SJCRH30 (cell line): ENCODE results near the gene KLF13. TPM values are rescaled to one million over a fixed set of nuclear protein-coding genes. Genes with fewer than 3 reads are reported as not detected.

Experiments used
- DNase-seq, 2 experiments: peaks; one replicate each; pipeline ENCODE4 v3.0.0-alpha.2; 2015 to 2020
- H3K27ac ChIP-seq: fragments of 250-450 bp; sonication (Bioruptor Pico); 2 replicates; pipeline ENCODE4 v1.5.1; 2020; ENCODE audit warnings: mild to moderate bottlenecking, moderate library complexity
- H3K27me3 ChIP-seq: fragments of 250-450 bp; sonication (Bioruptor Pico); 2 replicates; pipeline ENCODE4 v1.5.1; 2020; ENCODE audit warnings: mild to moderate bottlenecking, moderate library complexity
- H3K36me3 ChIP-seq: fragments of 250-450 bp; sonication (Bioruptor Pico); 2 replicates; pipeline ENCODE4 v1.5.1; 2020; ENCODE audit warnings: mild to moderate bottlenecking, moderate library complexity
- H3K4me1 ChIP-seq: fragments of 250-450 bp; sonication (Bioruptor Pico); 2 replicates; pipeline ENCODE4 v1.5.1; 2020; ENCODE audit warnings: mild to moderate bottlenecking, moderate library complexity
- H3K4me3 ChIP-seq: fragments of 250-450 bp; sonication (Bioruptor Pico); 2 replicates; pipeline ENCODE4 v1.5.1; 2020; ENCODE audit warnings: mild to moderate bottlenecking, moderate library complexity
- H3K9me3 ChIP-seq: fragments of 250-450 bp; sonication (Bioruptor Pico); replicated peaks from 2 replicates; pipeline ENCODE4 v1.5.1; 2020; ENCODE audit warnings: mild to moderate bottlenecking, moderate library complexity
- total RNA-seq: library from RNA; depleted of rRNA; stranded (reverse); fragments of >200 nt; shearing (Covaris generic); gene quantifications from 2 replicates; pipeline ENCODE4 v1.2.3, GENCODE V29; 2014

Gene KLF13
- total RNA-seq, 1 experiment from 2014 or later, result 33.1 TPM

DNA sequence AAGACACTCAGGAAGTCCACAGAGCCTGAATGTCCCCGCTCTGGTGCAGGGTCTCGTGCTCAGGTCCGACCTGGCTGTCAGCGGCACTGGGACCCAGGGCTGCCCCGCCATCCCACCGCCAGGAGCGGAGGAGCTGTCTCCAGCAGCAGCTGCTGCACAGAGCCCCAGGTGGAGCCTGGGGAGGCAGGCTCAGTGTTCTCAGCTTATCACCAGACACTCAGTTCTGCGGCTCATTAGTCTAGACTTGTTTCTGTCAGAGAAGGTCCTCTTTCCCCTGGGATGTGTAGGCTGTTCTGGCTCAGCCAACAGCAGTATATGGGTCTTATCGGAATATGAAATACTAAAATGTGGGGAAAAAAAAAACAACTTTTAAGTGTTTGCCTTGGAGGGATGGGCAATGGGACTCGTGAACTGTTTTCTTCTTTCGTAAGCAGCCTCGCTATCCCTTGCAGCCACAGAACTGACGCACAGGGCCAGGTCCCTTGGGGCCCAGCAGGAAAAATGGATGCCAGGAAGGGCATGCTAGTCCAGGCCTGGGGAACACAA, 75.9 kb downstream of the KLF13 start:
- peak overlapping the region; percentile 18; the same call in 1 of the 2 replicates for H3K4me3 ChIP-seq
- peaks cover 27% of the 10 kb centered on the region for H3K4me1 ChIP-seq
- no peaks in the 10 kb centered on the region for H3K36me3 ChIP-seq
- H3K9me3 ChIP-seq, result no peaks in the 10 kb centered on the region
- H3K27me3 ChIP-seq, result no peaks in the 10 kb centered on the region
- H3K27ac ChIP-seq, result peak overlapping the region; percentile 22; the same call in 1 of the 2 replicates
- DNase-seq, result peak; percentile 66 to 78

DNA sequence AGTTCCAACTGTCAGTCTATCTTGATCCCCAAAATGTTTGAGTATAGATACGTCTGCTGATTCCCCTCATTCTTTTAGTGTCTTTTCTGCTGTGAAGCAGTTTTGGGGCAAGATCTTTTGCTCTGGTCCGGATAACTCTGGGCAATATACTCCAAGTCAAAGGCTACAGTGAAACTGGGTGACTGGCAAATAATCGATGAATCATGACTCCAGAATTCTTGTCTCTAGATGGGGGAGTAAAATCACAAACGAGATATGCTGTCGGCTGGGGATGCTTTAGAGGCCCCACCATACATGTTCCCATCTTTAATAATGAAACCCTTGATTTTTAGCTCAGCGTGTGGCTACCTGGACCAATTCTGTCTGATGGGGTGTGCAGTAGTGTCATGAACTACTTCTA, 76.5 kb downstream of the KLF13 start:
- peak overlapping the region; percentile 18; the same call in 1 of the 2 replicates for H3K4me3 ChIP-seq
- H3K9me3 ChIP-seq, result no peaks in the 10 kb centered on the region
- peak overlapping the region; percentile 22; the same call in 1 of the 2 replicates for H3K27ac ChIP-seq
- H3K36me3 ChIP-seq, result no peaks in the 10 kb centered on the region
- H3K27me3 ChIP-seq, result no peaks in the 10 kb centered on the region
- H3K4me1 ChIP-seq, result peaks cover 22% of the 10 kb centered on the region
- no peak for DNase-seq

DNA sequence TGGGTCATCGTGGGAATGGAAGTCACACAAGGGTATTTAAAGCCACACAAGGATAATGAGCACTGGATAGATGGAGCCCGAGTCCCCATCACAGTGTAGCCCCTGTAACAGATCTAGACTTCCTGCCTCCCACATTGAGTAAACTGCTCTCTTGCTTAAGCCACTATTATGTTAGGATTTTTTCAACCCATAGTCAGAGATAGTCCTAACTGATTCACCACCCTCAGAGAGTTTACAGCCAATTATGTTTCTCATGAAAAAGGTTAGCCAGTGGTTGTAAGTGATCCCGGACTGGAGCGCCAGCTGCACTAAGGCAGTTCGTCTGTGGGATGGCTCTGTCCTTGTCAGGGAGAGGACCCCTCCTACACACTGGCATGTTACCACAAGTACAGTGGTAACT, 77.0 kb downstream of the KLF13 start:
- no peak for DNase-seq
- Histone ChIP-seq H3K9me3 (no peaks in the 10 kb centered on the region), H3K27me3 (no peaks in the 10 kb centered on the region), H3K4me1 (peaks cover 17% of the 10 kb centered on the region), H3K4me3 (no peak overlapping the region), H3K36me3 (no peaks in the 10 kb centered on the region), H3K27ac (no peak overlapping the region)

DNA sequence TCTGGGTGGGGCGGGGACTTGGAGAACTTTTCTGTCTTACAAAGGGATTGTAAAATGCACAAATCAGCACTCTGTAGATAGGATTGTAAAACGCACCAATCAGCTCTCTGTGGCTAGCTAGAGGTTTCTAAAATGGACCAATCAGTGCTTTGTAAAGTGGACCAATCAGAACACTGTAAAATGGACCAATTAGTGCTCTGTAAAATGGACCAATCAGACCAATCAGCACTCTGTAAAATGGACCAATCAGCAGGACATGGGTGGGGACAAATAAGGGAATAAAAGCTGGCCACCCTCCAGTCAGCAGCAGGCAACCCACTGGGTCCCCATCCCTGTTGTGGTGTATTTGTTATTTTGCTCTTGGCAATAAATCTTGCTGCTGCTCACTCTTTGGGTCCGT, 77.7 kb downstream of the KLF13 start:
- H3K9me3 ChIP-seq, result no peaks in the 10 kb centered on the region
- no peaks in the 10 kb centered on the region for H3K27me3 ChIP-seq
- DNase-seq, result no peak
- H3K4me3 ChIP-seq, result no peak overlapping the region
- H3K27ac ChIP-seq, result no peak overlapping the region
- H3K4me1 ChIP-seq, result peaks cover 14% of the 10 kb centered on the region
- no peaks in the 10 kb centered on the region for H3K36me3 ChIP-seq

DNA sequence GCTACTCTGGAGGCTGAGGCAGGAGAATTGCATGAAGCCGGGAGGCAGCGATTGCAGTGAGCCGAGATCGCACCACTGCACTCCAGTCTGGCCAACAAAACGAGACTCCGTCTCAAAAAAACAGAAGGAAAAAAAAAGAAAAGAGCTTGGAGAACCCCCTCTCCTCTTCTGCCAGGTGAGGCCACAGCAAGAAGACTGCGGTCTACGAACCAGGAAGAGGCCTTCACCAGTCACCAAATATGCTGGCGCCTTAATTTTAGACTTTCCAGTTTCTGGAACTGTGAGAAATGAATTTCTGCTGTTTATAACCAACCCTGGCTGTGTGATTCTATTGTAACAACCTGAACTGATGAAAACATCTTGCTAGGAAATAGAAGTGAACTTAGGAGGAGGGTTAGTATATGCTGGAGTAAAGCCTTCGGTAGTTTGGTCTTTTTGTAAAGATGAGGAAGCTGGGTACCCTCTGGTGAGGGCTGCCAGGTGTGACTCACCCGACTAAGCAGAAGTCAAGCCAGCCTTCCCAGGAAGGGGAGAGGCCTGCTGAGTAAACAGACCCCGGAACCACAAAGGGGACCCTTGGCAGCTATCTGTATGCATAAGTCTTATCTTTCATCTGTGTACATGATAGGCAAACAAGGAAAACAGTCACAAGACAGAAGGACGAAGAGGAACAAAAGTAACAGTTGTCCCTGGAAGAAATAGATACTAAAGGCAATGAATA, 78.7 kb downstream of the KLF13 start:
- H3K27me3 ChIP-seq, result no peaks in the 10 kb centered on the region
- H3K4me1 ChIP-seq, result peaks cover 14% of the 10 kb centered on the region
- H3K4me3 ChIP-seq, result no peak overlapping the region
- H3K36me3 ChIP-seq, result no peaks in the 10 kb centered on the region
- peak in 1 of 2 experiments; percentile 33 for DNase-seq
- no peak overlapping the region for H3K27ac ChIP-seq
- H3K9me3 ChIP-seq, result no peaks in the 10 kb centered on the region

GRCh38 chr15:31407376-31407775, 80.7 kb downstream of the KLF13 start:
- Histone ChIP-seq H3K4me3 (no peak overlapping the region), H3K27ac (no peak overlapping the region), H3K27me3 (no peaks in the 10 kb centered on the region), H3K9me3 (no peaks in the 10 kb centered on the region), H3K4me1 (peaks cover 10% of the 10 kb centered on the region), H3K36me3 (no peaks in the 10 kb centered on the region)
- no peak for DNase-seq

GRCh38 chr15:31407851-31408250, 81.2 kb downstream of the KLF13 start:
- no peak for DNase-seq
- peaks cover 6% of the 10 kb centered on the region for H3K4me1 ChIP-seq
- no peaks in the 10 kb centered on the region for H3K9me3 ChIP-seq
- no peak overlapping the region for H3K27ac ChIP-seq
- H3K27me3 ChIP-seq, result no peaks in the 10 kb centered on the region
- H3K36me3 ChIP-seq, result no peaks in the 10 kb centered on the region
- no peak overlapping the region for H3K4me3 ChIP-seq

DNA sequence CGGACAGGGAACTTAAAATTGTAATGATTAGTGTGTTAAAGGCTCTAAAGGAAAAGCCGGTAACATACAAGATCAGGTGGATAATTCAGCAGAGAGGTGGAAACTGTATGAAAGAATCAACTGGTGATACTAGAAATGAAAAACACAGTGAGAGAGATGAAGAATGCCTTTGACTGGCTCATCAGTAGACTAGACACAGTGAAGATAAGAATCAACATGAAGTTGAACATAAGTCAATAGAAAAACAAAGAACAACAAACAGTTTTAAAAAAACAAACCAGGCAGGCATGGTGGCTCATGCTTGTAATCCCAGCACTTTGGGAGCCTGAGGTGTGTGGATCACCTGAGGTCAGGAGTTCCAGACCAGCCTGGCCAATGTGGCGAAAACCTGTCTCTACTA, 82.1 kb downstream of the KLF13 start:
- H3K27me3 ChIP-seq, result no peaks in the 10 kb centered on the region
- peaks cover 2% of the 10 kb centered on the region; the same call in 1 of the 2 replicates for H3K4me1 ChIP-seq
- no peaks in the 10 kb centered on the region for H3K36me3 ChIP-seq
- no peak overlapping the region for H3K27ac ChIP-seq
- DNase-seq, result no peak
- H3K4me3 ChIP-seq, result no peak overlapping the region
- no peaks in the 10 kb centered on the region for H3K9me3 ChIP-seq

- Histone ChIP-seq H3K36me3 (no peaks in the 10 kb centered on the region), H3K27me3 (no peaks in the 10 kb centered on the region), H3K27ac (no peak overlapping the region), H3K4me3 (no peak overlapping the region), H3K4me1 (peaks cover 2% of the 10 kb centered on the region; the same call in 1 of the 2 replicates), H3K9me3 (no peaks in the 10 kb centered on the region)
- DNase-seq, result no peak
These were observed 82.5 kb downstream of the KLF13 start for GRCh38 chr15:31409171-31409570.

DNA sequence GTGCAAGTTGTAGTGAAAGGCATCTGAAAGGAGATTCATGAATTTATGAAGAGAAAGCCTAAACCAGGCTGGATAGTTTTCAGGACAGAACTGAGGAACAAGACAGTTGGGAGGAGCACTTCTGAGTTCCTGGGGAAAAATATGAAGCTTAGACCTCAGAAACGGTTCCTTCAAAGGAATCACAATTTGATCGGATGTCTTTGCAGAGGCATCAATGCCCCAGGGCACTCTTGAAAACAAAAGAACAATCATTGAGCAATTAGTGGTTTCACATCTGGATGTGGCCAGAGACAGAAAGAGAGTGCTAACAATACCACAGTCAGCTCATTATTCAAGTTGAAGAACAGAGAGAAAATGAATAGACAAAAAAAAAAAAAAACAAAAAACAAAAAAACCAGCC, 86.2 kb downstream of the KLF13 start:
- H3K36me3 ChIP-seq, result no peaks in the 10 kb centered on the region
- H3K27me3 ChIP-seq, result no peaks in the 10 kb centered on the region
- H3K4me1 ChIP-seq, result no peaks in the 10 kb centered on the region
- H3K9me3 ChIP-seq, result no peaks in the 10 kb centered on the region
- no peak for DNase-seq
- H3K27ac ChIP-seq, result no peak overlapping the region
- no peak overlapping the region for H3K4me3 ChIP-seq

GRCh38 chr15:31415201-31415600, 88.6 kb downstream of the KLF13 start:
- no peak for DNase-seq
- no peak overlapping the region for H3K4me3 ChIP-seq
- no peaks in the 10 kb centered on the region for H3K36me3 ChIP-seq
- peaks cover 3% of the 10 kb centered on the region; the same call in 1 of the 2 replicates for H3K9me3 ChIP-seq
- H3K4me1 ChIP-seq, result no peaks in the 10 kb centered on the region
- H3K27ac ChIP-seq, result no peak overlapping the region
- H3K27me3 ChIP-seq, result no peaks in the 10 kb centered on the region

GRCh38 chr15:31419820-31420219, 93.2 kb downstream of the KLF13 start:
- H3K27ac ChIP-seq, result no peak overlapping the region
- H3K4me1 ChIP-seq, result no peaks in the 10 kb centered on the region
- peaks cover 10% of the 10 kb centered on the region; the same call in 1 of the 2 replicates for H3K9me3 ChIP-seq
- H3K27me3 ChIP-seq, result no peaks in the 10 kb centered on the region
- H3K36me3 ChIP-seq, result no peaks in the 10 kb centered on the region
- DNase-seq, result no peak
- H3K4me3 ChIP-seq, result no peak overlapping the region

GRCh38 chr15:31427411-31427810, 100.8 kb downstream of the KLF13 start:
- DNase-seq, result no peak
- no peak overlapping the region for H3K27ac ChIP-seq
- H3K9me3 ChIP-seq, result 0 out of 2 replicates have a peak, but pooled peaks cover 2% of the 10 kb centered on the region
- H3K4me3 ChIP-seq, result no peak overlapping the region
- H3K36me3 ChIP-seq, result no peaks in the 10 kb centered on the region
- H3K27me3 ChIP-seq, result no peaks in the 10 kb centered on the region
- H3K4me1 ChIP-seq, result no peaks in the 10 kb centered on the region
